Adipocyte (in vitro differentiated cells): ENCODE data around the gene VRTN.
A peak's percentile ranks its signal among the peaks of the same experiment; 100 is the strongest.

Experiments
- DNase-seq: peaks from one replicate; pipeline ENCODE4 v3.0.0-alpha.2; 2015; ENCODE audit warnings: low read depth
- H3K27me3 ChIP-seq: replicated peaks from 2 replicates; pipeline ENCODE4 v1.7.0; 2013; ENCODE audit warnings: mild to moderate bottlenecking, low read length, moderate library complexity; ENCODE audit not compliant: control insufficient read depth, insufficient read depth
- H3K36me3 ChIP-seq: 2 replicates; pipeline ENCODE4 v1.7.0; 2013; ENCODE audit warnings: low read length, mild to moderate bottlenecking, moderate library complexity; ENCODE audit not compliant: control insufficient read depth, insufficient read depth, severe bottlenecking
- H3K4me1 ChIP-seq: 2 replicates; pipeline ENCODE4 v1.7.0; 2013; ENCODE audit warnings: mild to moderate bottlenecking, low read length, moderate library complexity; ENCODE audit not compliant: control insufficient read depth, insufficient read depth
- H3K4me3 ChIP-seq: 2 replicates; pipeline ENCODE4 v1.7.0; 2013; ENCODE audit warnings: mild to moderate bottlenecking, low read length, moderate library complexity
- H3K9ac ChIP-seq: 2 replicates; pipeline ENCODE4 v1.7.0; 2013; ENCODE audit warnings: mild to moderate bottlenecking, low read length, moderate library complexity
- H3K9me3 ChIP-seq: 2 replicates; pipeline ENCODE4 v1.7.0; 2013; ENCODE audit warnings: mild to moderate bottlenecking, low read length, moderate library complexity; ENCODE audit not compliant: control insufficient read depth

The VRTN gene

DNA sequence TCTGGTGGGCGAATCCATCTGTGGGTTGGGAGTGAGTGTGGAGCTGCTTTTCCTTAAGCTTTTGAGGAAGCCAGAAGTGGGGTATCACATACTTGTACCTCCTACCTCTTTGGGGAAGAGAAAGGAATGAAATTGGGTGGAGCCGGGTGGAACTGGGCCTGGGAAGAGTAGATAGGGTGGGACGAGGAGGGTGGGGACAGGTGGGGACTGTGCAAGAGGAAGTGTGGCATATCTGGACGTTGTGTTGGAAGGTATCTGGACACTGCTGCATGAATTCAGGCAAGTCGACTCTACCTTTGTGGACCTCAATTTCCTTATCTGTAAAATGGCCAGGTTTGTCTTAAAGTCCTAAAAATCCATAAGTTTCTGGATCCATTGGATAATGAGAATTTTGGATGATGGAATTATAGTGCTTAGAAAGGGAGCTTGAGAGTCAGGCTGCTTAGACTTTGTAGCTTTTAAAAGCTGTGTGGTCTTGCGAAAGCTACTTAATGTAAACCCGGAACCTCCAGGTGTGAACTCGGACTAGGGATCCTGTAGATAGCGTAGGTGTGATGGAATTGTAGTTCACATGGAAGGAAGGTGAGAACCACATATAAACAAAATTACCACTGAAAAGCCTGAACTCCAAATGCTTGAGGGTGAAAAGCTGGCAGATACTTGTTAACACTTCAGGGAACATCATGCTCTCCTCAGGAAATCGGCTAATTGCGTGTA, 2.1 kb downstream of the VRTN start:
- no peaks in the 10 kb centered on the region for H3K4me1 ChIP-seq
- no peaks in the 10 kb centered on the region for H3K9me3 ChIP-seq
- no peaks in the 10 kb centered on the region for H3K36me3 ChIP-seq
- H3K9ac ChIP-seq = no peak overlapping the region
- H3K27me3 ChIP-seq = peaks cover 50% of the 10 kb centered on the region
- H3K4me3 ChIP-seq = no peak overlapping the region
- no peak for DNase-seq

DNA sequence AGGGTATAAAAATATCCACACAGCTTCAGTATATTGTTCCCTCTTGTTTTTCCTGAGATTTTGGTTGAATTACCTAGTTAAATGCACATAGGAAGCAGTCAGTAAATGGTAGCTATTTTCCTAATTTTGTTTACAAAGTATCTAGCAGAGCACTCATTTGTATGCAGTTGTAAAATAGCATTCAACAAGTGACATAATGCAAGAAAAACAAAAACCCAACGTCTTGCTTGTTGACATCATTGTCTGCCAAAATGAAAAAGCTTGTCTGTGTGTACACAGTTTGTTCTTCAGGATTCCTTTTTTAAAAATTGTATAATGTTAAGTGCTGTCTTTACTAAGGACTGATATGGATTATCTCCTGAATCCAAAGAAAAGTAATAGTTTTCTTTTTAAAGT, 2.7 kb downstream of the VRTN start:
- no peaks in the 10 kb centered on the region for H3K9me3 ChIP-seq
- no peaks in the 10 kb centered on the region for H3K4me1 ChIP-seq
- H3K27me3 ChIP-seq = peaks cover 50% of the 10 kb centered on the region
- no peak for DNase-seq
- no peak overlapping the region for H3K9ac ChIP-seq
- H3K36me3 ChIP-seq = no peaks in the 10 kb centered on the region
- H3K4me3 ChIP-seq = no peak overlapping the region

DNA sequence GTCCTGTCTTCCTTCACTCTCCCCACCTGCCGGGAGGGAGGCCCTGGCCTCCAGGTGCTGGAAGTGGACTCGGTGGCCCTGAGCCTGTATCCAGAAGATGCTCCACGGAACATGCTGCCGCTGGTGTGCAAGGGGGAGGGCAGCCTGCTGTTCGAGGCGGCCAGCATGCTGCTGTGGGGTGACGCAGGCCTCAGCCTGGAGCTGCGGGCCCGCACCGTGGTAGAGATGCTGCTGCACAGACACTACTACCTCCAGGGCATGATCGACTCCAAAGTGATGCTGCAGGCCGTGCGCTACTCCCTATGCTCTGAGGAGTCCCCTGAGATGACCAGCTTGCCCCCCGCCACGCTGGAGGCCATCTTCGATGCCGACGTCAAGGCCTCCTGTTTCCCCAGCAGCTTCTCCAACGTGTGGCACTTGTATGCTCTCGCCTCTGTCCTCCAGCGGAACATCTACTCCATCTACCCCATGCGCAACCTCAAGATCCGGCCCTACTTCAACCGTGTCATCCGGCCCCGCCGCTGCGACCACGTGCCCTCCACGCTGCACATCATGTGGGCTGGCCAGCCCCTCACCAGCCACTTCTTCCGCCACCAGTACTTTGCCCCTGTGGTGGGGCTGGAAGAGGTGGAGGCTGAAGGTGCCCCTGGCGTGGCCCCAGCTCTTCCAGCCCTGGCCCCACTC, 8.8 kb downstream of the VRTN start:
- peaks cover 43% of the 10 kb centered on the region for H3K27me3 ChIP-seq
- no peak for DNase-seq
- H3K9me3 ChIP-seq = no peaks in the 10 kb centered on the region
- H3K36me3 ChIP-seq = no peaks in the 10 kb centered on the region
- no peak overlapping the region for H3K9ac ChIP-seq
- H3K4me1 ChIP-seq = no peaks in the 10 kb centered on the region
- no peak overlapping the region for H3K4me3 ChIP-seq

DNA sequence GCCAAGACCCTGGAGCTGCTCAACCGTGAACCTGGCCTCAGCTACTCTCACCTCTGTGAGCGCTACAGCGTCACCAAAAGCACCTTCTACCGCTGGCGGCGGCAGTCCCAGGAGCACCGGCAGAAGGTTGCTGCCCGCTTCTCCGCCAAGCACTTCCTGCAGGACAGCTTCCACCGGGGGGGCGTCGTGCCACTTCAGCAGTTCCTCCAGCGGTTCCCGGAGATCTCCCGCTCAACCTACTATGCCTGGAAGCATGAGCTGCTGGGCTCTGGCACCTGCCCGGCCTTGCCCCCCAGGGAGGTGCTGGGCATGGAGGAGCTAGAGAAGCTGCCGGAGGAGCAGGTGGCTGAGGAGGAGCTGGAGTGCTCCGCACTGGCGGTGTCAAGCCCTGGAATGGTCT, 9.3 kb downstream of the VRTN start:
- no peak overlapping the region for H3K4me3 ChIP-seq
- H3K4me1 ChIP-seq = no peaks in the 10 kb centered on the region
- no peak overlapping the region for H3K9ac ChIP-seq
- no peak for DNase-seq
- peaks cover 43% of the 10 kb centered on the region for H3K27me3 ChIP-seq
- no peaks in the 10 kb centered on the region for H3K9me3 ChIP-seq
- H3K36me3 ChIP-seq = no peaks in the 10 kb centered on the region

DNA sequence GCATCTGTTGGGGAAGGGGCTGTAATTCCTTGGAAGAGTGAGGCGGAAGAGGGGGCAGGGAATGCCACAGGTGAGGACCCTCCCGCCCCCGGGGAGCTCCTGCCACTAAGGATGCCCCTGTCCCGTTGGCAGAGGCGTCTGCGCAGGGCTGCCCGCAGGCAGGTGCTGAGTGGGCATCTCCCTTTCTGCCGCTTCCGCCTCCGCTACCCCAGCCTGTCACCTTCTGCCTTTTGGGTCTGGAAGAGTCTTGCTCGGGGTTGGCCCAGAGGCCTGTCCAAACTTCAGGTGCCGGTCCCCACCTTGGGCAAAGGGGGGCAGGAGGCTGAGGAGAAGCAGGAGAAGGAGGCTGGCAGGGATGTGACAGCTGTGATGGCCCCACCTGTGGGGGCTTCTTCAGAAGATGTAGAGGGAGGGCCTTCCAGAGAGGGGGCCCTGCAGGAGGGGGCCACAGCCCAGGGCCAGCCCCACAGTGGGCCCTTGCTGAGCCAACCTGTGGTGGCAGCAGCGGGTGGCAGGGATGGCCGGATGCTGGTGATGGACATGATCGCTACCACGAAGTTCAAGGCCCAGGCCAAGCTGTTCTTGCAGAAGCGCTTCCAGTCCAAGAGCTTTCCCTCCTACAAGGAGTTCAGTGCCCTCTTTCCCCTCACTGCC, 10.0 kb downstream of the VRTN start:
- H3K27me3 ChIP-seq = peaks cover 43% of the 10 kb centered on the region
- DNase-seq = no peak
- no peaks in the 10 kb centered on the region for H3K9me3 ChIP-seq
- H3K4me1 ChIP-seq = no peaks in the 10 kb centered on the region
- no peak overlapping the region for H3K9ac ChIP-seq
- H3K36me3 ChIP-seq = no peaks in the 10 kb centered on the region
- no peak overlapping the region for H3K4me3 ChIP-seq

DNA sequence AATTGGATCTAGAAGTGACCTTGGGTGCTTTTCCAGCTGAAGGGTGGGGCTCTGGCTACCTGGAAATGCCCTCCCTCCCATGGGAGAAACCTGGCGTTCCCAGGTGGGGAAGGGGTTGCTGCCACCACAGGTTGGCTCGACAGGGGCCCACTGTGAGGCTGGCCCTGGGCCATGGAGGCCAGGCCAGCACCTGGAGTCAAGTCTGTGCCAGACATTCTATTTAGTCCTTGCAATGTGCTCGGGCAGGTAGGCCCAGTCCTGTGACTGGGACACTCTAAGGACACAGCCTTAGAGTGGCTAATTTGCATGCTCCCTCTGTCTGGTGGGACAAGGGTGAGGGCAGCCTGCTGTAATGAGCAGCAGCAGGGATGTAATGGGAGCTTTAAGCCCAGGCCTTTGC, 11.9 kb downstream of the VRTN start:
- Histone ChIP-seq H3K4me1 (no peaks in the 10 kb centered on the region), H3K36me3 (no peaks in the 10 kb centered on the region), H3K9ac (no peak overlapping the region), H3K9me3 (no peaks in the 10 kb centered on the region), H3K27me3 (peaks cover 56% of the 10 kb centered on the region), H3K4me3 (no peak overlapping the region)
- no peak for DNase-seq

DNA sequence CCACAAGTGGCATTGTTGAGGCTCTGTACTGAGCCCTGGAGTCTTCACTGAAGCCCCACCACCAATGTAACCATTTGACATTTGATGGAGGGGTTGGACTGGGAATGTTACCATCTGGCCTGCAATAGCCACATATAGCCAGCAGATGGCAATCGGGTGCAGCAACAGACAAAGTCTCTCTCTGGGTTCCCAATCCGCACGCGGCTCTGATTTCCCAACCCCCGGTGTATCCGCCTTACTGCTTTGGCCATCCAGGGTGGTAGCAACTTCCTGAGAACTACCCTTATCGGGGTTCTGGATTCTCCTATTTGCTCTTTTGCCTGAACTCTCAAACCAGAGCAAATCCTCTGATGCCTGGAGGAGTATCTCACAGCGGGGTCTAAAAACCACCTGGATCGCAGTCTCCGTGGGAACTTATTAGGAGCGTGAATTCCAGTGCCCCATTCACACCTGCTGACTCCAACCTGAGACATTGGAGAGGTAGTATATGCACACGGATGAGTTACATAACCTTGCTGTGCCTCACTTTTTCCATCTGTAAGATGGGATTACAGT, 14.2 kb downstream of the VRTN start:
- H3K4me1 ChIP-seq = no peaks in the 10 kb centered on the region
- H3K9me3 ChIP-seq = no peaks in the 10 kb centered on the region
- no peak overlapping the region for H3K9ac ChIP-seq
- peaks cover 60% of the 10 kb centered on the region for H3K27me3 ChIP-seq
- no peaks in the 10 kb centered on the region for H3K36me3 ChIP-seq
- peak; percentile 95 for DNase-seq
- H3K4me3 ChIP-seq = no peak overlapping the region

DNA sequence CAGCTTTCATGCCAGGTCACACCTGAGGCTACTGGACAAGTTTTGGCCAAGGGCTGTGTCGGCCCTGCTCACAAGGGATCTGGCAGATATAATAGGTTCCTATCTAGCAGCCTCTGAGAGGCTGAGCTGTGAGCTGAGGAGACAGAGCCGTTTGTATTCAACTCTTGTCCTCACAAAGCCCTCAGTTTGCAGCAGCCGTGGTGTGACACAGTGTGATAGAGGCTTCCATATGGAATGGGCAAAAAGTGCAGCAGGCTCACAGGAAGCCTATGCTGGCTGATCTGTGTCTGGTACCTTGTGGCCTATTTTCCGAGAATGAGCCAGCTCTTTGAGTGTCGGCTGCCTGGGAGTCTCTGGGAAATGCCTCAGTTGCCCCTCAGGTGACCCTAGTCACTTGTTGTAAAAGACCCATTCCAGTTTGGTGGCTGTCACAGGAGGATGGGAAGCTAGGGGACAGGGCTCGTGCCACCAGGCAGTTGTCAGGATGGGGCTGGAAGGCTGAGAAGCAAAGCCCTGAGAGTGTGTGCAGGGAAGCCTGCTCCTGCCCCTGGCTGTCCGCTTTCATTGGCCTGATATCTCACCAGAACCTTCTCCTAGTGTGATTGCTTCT, 16.1 kb downstream of the VRTN start:
- Histone ChIP-seq H3K9me3 (no peaks in the 10 kb centered on the region), H3K36me3 (no peaks in the 10 kb centered on the region), H3K4me1 (no peaks in the 10 kb centered on the region), H3K27me3 (peaks cover 42% of the 10 kb centered on the region), H3K9ac (no peak overlapping the region), H3K4me3 (no peak overlapping the region)
- DNase-seq = no peak

DNA sequence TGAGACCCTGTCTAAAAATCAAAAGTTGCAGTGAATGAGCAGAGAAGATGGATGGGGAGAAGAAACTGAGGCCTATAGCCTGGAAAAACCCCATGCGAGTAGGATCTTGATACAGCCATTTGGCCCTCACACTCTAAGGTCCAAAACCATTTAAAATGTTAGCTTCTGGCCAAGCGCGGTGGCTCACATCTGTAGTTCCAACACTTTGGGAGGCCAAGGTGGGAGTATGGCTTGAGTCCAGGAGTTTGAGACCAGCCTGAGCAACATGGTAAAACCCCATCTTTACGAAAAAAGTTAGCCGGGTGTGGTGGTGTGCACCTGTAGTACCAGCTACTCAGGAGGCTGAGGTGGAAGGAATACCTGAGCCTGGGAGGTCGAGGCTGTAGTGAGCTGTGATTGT, 19.8 kb downstream of the VRTN start:
- no peak overlapping the region for H3K4me3 ChIP-seq
- H3K9ac ChIP-seq = no peak overlapping the region
- DNase-seq = no peak
- peaks cover 24% of the 10 kb centered on the region for H3K27me3 ChIP-seq
- H3K36me3 ChIP-seq = no peaks in the 10 kb centered on the region
- no peaks in the 10 kb centered on the region for H3K4me1 ChIP-seq
- no peaks in the 10 kb centered on the region for H3K9me3 ChIP-seq

DNA sequence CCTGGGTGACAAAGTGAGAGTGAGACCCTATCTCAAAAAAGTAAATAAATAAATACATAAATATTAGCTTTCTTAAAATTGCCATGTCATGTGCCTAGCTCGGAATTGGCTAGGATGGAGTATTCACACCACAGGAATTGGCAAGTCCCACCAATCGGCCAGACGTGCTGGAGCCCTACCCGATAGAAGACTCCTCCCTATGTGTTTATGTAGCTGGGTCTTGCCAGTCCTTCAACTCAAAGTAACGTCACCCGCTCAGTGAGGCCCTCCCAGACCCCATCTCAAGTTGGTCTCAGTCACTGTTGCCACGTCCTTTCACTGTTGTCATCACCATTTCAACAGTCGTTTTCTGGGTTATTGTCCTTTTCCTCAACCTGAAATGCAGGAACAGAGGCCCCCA, 20.2 kb downstream of the VRTN start:
- Histone ChIP-seq H3K4me3 (no peak overlapping the region), H3K4me1 (no peaks in the 10 kb centered on the region), H3K9ac (no peak overlapping the region), H3K9me3 (no peaks in the 10 kb centered on the region), H3K27me3 (peaks cover 22% of the 10 kb centered on the region), H3K36me3 (no peaks in the 10 kb centered on the region)
- DNase-seq = no peak
